CD14-positive monocyte (primary cell): ENCODE measurements around the gene PHLPP1. TPM values are rescaled to one million over a fixed set of nuclear protein-coding genes. Genes with fewer than 3 reads are reported as not detected.

Experiments used
- DNase-seq, 3 donors: peaks; one replicate each; pipeline ENCODE4 v3.0.0-alpha.2; 2011 to 2022
- H2AFZ ChIP-seq: 2 replicates; pipeline ENCODE4 v1.6.0; 2012; ENCODE audit warnings: mild to moderate bottlenecking, low read depth, low read length, inconsistent platforms; ENCODE audit not compliant: insufficient read depth, poor library complexity, severe bottlenecking
- H3K27ac ChIP-seq, 2 donors: 1 replicate in 1 of 2; 2 replicates in 1 of 2; pipeline ENCODE4 v1.5.1; 2012 to 2013; ENCODE audit warnings: low read length in 2 of 2, control low read depth in 1 of 2, inconsistent platforms in 1 of 2, low read depth in 1 of 2, mild to moderate bottlenecking in 1 of 2
- H3K27me3 ChIP-seq, 2 donors: one replicate each; pipeline versions ENCODE4 v1.6.0 to v1.6.1; 2011 to 2013; ENCODE audit warnings: low read length in 2 of 2; ENCODE audit not compliant: control insufficient read depth in 2 of 2, insufficient read depth in 2 of 2
- H3K36me3 ChIP-seq, 2 donors: replicated peaks in 1 of 2; 1 replicate in 1 of 2; 2 replicates in 1 of 2; pipeline versions ENCODE4 v1.5.1 to v1.6.1; 2012 to 2013; ENCODE audit warnings: low read length in 2 of 2, control low read depth in 1 of 2, inconsistent platforms in 1 of 2, mild to moderate bottlenecking in 1 of 2; ENCODE audit not compliant: insufficient read depth in 2 of 2, control insufficient read depth in 1 of 2
- H3K4me1 ChIP-seq, 2 donors: 1 replicate in 1 of 2; 2 replicates in 1 of 2; pipeline versions ENCODE4 v1.5.1 to v1.6.1; 2012 to 2013; ENCODE audit warnings: low read length in 2 of 2, control low read depth in 1 of 2, inconsistent platforms in 1 of 2, mild to moderate bottlenecking in 1 of 2, moderate library complexity in 1 of 2; ENCODE audit not compliant: insufficient read depth in 2 of 2, control insufficient read depth in 1 of 2
- H3K4me2 ChIP-seq: replicated peaks from 2 replicates; pipeline ENCODE3; 2012; ENCODE audit warnings: low read length, moderate library complexity, mild to moderate bottlenecking; ENCODE audit not compliant: poor library complexity, severe bottlenecking; ENCODE audit errors: extremely low read depth
- H3K4me3 ChIP-seq, 3 experiments: fragments of 200-600 bp in 1 of 3; sonication (generic) in 1 of 3; replicated peaks in 1 of 3; 1 replicate in 2 of 3; 2 replicates in 1 of 3; pipeline ENCODE4 v1.5.1; 2011 to 2013; ENCODE audit warnings: low read length in 3 of 3, mild to moderate bottlenecking in 3 of 3, control low read depth in 2 of 3, low read depth in 2 of 3, inconsistent platforms in 1 of 3, moderate library complexity in 1 of 3
- H3K79me2 ChIP-seq: 2 replicates; pipeline ENCODE4 v1.6.0; 2012; ENCODE audit warnings: mild to moderate bottlenecking, control low read depth, inconsistent platforms, low read length, moderate library complexity; ENCODE audit not compliant: insufficient read depth
- H3K9ac ChIP-seq: 2 replicates; pipeline ENCODE4 v1.6.0; 2017; ENCODE audit warnings: low read length, mild to moderate bottlenecking; ENCODE audit not compliant: insufficient read depth, poor library complexity, severe bottlenecking
- H3K9me3 ChIP-seq, 2 donors: replicated peaks in 1 of 2; 1 replicate in 1 of 2; 2 replicates in 1 of 2; pipeline versions ENCODE4 v1.5.1 to v1.6.1; 2012 to 2013; ENCODE audit warnings: low read length in 2 of 2, control low read depth in 1 of 2; ENCODE audit not compliant: control insufficient read depth in 1 of 2, insufficient read depth in 1 of 2
- H4K20me1 ChIP-seq: 2 replicates; pipeline ENCODE4 v1.6.0; 2012; ENCODE audit warnings: mild to moderate bottlenecking, low read length, control low read depth, moderate library complexity; ENCODE audit not compliant: insufficient read depth
- H3K27ac Mint-ChIP-seq, 7 donors: one replicate each; pipeline ENCODE4 v1.8.0; 2020; ENCODE audit warnings: mild to moderate bottlenecking in 7 of 7, mixed read lengths in 7 of 7, moderate library complexity in 6 of 7, inconsistent platforms in 2 of 7
- H3K27me3 Mint-ChIP-seq, 3 donors: one replicate each; pipeline ENCODE4 v1.8.0; 2021 to 2022; ENCODE audit warnings: low read depth in 3 of 3, mild to moderate bottlenecking in 3 of 3, mixed read lengths in 3 of 3, moderate library complexity in 3 of 3, inconsistent platforms in 1 of 3
- H3K36me3 Mint-ChIP-seq, 2 donors: one replicate each; pipeline ENCODE4 v1.8.0; 2020; ENCODE audit warnings: mixed read lengths in 2 of 2, inconsistent platforms in 1 of 2, mild to moderate bottlenecking in 1 of 2
- H3K4me1 Mint-ChIP-seq: one replicate; pipeline ENCODE4 v1.8.0; 2020; ENCODE audit warnings: mild to moderate bottlenecking, mixed read lengths
- H3K4me3 Mint-ChIP-seq, 2 donors: one replicate each; pipeline ENCODE4 v1.8.0; 2020; ENCODE audit warnings: mild to moderate bottlenecking in 2 of 2, mixed read lengths in 2 of 2, moderate library complexity in 1 of 2
- H3K9me3 Mint-ChIP-seq, 7 donors: one replicate each; pipeline ENCODE4 v1.8.0; 2020 to 2022; ENCODE audit warnings: mixed read lengths in 7 of 7, mild to moderate bottlenecking in 6 of 7, moderate library complexity in 6 of 7, inconsistent platforms in 2 of 7
- CTCF ChIP-seq: fragments of 200-600 bp; IDR thresholded peaks from one replicate; pipeline ENCODE4 v1.8.0; 2022; ENCODE audit warnings: antibody characterized with exemption, mild to moderate bottlenecking
- WGBS: methylation state at CpG from one replicate; pipeline ENCODE4 v1.1.5; 2013; ENCODE audit warnings: missing lambda C conversion rate; ENCODE audit not compliant: insufficient coverage; 5-methylcytosine and 5-hydroxymethylcytosine counted together
- intact Hi-C, 2 donors: fragments of 100-400 bp; cut with micrococcal nuclease; formaldehyde crosslinking; loops; one replicate each; pipeline versions ENCODE4 v1.15.0 to v1.15.1; 2023
- polyA plus RNA-seq, 3 donors: library from polyadenylated mRNA; depleted of rRNA in 1 of 3; unstranded in 2 of 3; stranded (reverse) in 1 of 3; fragments of 300-500 nt in 2 of 3; fragments of >200 nt in 1 of 3; fragmentation: Illumina TruSeq in 2 of 3; gene quantifications; 1 replicate in 2 of 3; 2 replicates in 1 of 3; pipeline ENCODE4 v1.2.3, GENCODE V29; 2012 to 2021

PHLPP1 gene
- polyA plus RNA-seq, 3 donors: 0.04 to 2.0 (median 0.55) TPM

- Histone ChIP-seq H4K20me1 (no peaks in the 10 kb centered on the region), H3K4me1 (peaks cover 23 to 33% of the 10 kb centered on the region in 2 donors), H3K9me3 (no peaks in the 10 kb centered on the region), H3K36me3 (peaks cover 0 to 13% of the 10 kb centered on the region in 2 donors), H3K79me2 (no peaks in the 10 kb centered on the region), H3K27ac (no peak overlapping the region), H3K9ac (no peak overlapping the region), H3K4me2 (no peak overlapping the region), H2AFZ (no peak overlapping the region), H3K27me3 (no peaks in the 10 kb centered on the region), H3K4me3 (no peak overlapping the region)
- Mint-ChIP-seq H3K27me3 (peaks cover 0 to 3% (median 0%) of the 10 kb centered on the region in 3 donors), H3K27ac (peak overlapping the region in 4 of 7 donors; percentile 0 to 58 (median 30)), H3K4me3 (peak overlapping the region in 1 of 2 donors; percentile 39), H3K36me3 (peaks cover 27 to 34% of the 10 kb centered on the region in 2 donors), H3K9me3 (no peaks in the 10 kb centered on the region), H3K4me1 (peaks cover 40% of the 10 kb centered on the region)
- TF ChIP-seq CTCF: no peak
- DNase-seq: no peak
- WGBS: 95% methylated on average over 6 of the region's 7 CpGs
- intact Hi-C loops: no loop called here
Observed at GRCh38 chr18:62974928-62975675, 259.8 kb downstream of the PHLPP1 start.

GRCh38 chr18:62975785-62976184, 260.4 kb downstream of the PHLPP1 start:
- no peaks in the 10 kb centered on the region for H3K27me3 ChIP-seq
- Mint-ChIP-seq H3K4me1 (peaks cover 44% of the 10 kb centered on the region), H3K27ac (no peak overlapping the region), H3K27me3 (peaks cover 0 to 3% (median 0%) of the 10 kb centered on the region in 3 donors), H3K36me3 (peaks cover 25 to 34% of the 10 kb centered on the region in 2 donors), H3K9me3 (no peaks in the 10 kb centered on the region), H3K4me3 (no peak overlapping the region)
- peaks cover 0 to 13% of the 10 kb centered on the region in 2 donors for H3K36me3 ChIP-seq
- no peak overlapping the region for H3K9ac ChIP-seq
- intact Hi-C loops: no loop called here
- no peaks in the 10 kb centered on the region for H3K9me3 ChIP-seq
- no peak overlapping the region for H3K27ac ChIP-seq
- DNase-seq: no peak
- no peak for TF ChIP-seq CTCF
- H3K79me2 ChIP-seq: no peaks in the 10 kb centered on the region
- H3K4me1 ChIP-seq: peaks cover 23 to 35% of the 10 kb centered on the region in 2 donors
- H3K4me2 ChIP-seq: no peak overlapping the region
- H4K20me1 ChIP-seq: no peaks in the 10 kb centered on the region
- WGBS: 100% methylated on average over 1 of the region's 2 CpGs
- H2AFZ ChIP-seq: no peak overlapping the region
- H3K4me3 ChIP-seq: no peak overlapping the region
